ENCODE results near the gene RNPEP.
"Not testable (repeated sequence)": the region's sequence is repeated elsewhere in the genome, so short reads cannot be mapped to it uniquely, and the experiment has no call there.

Gene RNPEP

GRCh38 chr1:202012544-202013478, 30.4 kb downstream of the RNPEP start:
- no peak for DNase-seq

GRCh38 chr1:202013603-202014002, 31.2 kb downstream of the RNPEP start:
- DNase-seq: no peak

- DNase-seq: no peak
These were observed 31.6 kb downstream of the RNPEP start for GRCh38 chr1:202014060-202014459.

- no peak for DNase-seq
These were observed 32.6 kb downstream of the RNPEP start for GRCh38 chr1:202014915-202015661.

GRCh38 chr1:202015662-202015937, 33.2 kb downstream of the RNPEP start:
- DNase-seq: no peak

GRCh38 chr1:202016022-202016810, 33.8 kb downstream of the RNPEP start:
- no peak for DNase-seq

- DNase-seq: no peak
These were observed 34.6 kb downstream of the RNPEP start for GRCh38 chr1:202016811-202017748.

- DNase-seq: no peak
These were observed 35.5 kb downstream of the RNPEP start for GRCh38 chr1:202017749-202018467.

GRCh38 chr1:202018468-202019234, 36.2 kb downstream of the RNPEP start:
- no peak for DNase-seq

- not testable (repeated sequence) for DNase-seq
These were observed 36.7 kb downstream of the RNPEP start for GRCh38 chr1:202019235-202019558.

GRCh38 chr1:202023001-202023433, 40.6 kb downstream of the RNPEP start:
- DNase-seq: no peak

- no peak for DNase-seq
These were observed 46.8 kb downstream of the RNPEP start for GRCh38 chr1:202029171-202029665.

GRCh38 chr1:202029727-202030126, 47.3 kb downstream of the RNPEP start:
- DNase-seq: no peak

GRCh38 chr1:202031796-202032195, 49.3 kb downstream of the RNPEP start:
- DNase-seq: no peak

GRCh38 chr1:202034149-202034682, 51.8 kb downstream of the RNPEP start:
- no peak for DNase-seq

GRCh38 chr1:202034683-202035462, 52.4 kb downstream of the RNPEP start:
- no peak for DNase-seq

GRCh38 chr1:202036595-202037387, 54.3 kb downstream of the RNPEP start:
- DNase-seq: no peak

GRCh38 chr1:202037706-202038296, 55.4 kb downstream of the RNPEP start:
- DNase-seq: no peak
